ENCODE data around the gene NUP93.

The NUP93 gene

GRCh38 chr16:56722200-56722842 lies 7.6 kb upstream of the NUP93 start:
- CTCF ChIA-PET, result no interaction called here
- DNase-seq (ENCODE audit: extremely low spot score), result no peak
- TF ChIP-seq FOXM1 (IDR thresholded peaks at IDR 0.05; ENCODE audit: borderline replicate concordance) (no peak), ELF4 (IDR thresholded peaks at IDR 0.05) (no peak)
- POLR2A ChIA-PET, result no interaction called here

DNA sequence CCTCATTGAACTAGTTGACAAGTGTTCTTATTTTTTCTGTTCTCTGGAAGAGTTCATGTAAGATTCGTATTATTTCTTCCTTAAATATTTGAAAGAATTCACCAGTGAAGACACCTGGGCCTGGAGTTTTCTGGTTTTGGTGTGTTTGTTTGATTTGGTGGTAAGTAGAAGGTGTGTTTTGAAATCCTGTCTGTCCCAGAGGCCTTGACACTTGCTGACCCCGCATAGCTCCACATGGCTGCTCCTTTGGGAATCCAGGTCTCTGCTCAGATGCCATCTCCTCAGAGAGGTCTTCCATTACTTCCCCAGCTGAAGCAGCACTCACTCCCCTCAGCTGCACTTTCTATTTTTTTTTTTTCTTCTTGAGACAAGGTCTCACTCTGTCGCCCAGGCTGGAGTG lies 5.7 kb upstream of the NUP93 start:
- CTCF ChIA-PET, result no interaction called here
- no peak for DNase-seq (ENCODE audit: extremely low spot score)
- POLR2A ChIA-PET, result no interaction called here
- TF ChIP-seq HDGF (IDR thresholded peaks at IDR 0.05; ENCODE audit: borderline replicate concordance) (no peak), ARNT (IDR thresholded peaks at IDR 0.05) (no peak), LEF1 (IDR thresholded peaks at IDR 0.05; ENCODE audit: borderline replicate concordance) (no peak), TARDBP (IDR thresholded peaks at IDR 0.05) (no peak), ZNF384 (IDR thresholded peaks at IDR 0.05) (no peak), L3MBTL2 (conservative IDR thresholded peaks at IDR 0.05) (no peak), NFRKB (IDR thresholded peaks at IDR 0.05) (no peak)

DNA sequence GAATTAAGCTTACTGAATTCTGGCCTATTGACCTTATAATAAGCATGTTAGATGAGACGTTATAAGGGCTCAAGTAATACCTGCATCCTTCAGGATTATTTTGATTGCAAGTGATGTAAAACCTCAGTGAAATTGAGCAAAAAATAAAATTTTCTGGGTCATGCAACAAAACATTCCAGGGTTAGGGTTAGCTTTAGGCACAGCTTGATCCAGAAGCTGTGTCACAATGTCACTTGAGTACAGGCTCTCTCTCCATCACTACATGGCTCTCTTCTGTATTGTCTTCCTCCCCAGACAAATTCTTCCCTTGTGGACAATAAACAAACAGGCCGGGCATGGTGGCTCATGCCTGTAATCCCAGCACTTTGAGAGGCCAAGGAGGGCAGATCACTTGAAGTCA lies 3.6 kb upstream of the NUP93 start:
- ChIA-PET CTCF (no interaction called here), POLR2A (no interaction called here)
- no peak for DNase-seq (ENCODE audit: extremely low spot score)
- TF ChIP-seq L3MBTL2 (conservative IDR thresholded peaks at IDR 0.05), result no peak
- TF ChIP-seq ZNF384 (IDR thresholded peaks at IDR 0.05), result no peak
- TF ChIP-seq FOXK2 (IDR thresholded peaks at IDR 0.05), result no peak
- TF ChIP-seq NFRKB (IDR thresholded peaks at IDR 0.05), result no peak
- no peak for TF ChIP-seq HDGF (IDR thresholded peaks at IDR 0.05; ENCODE audit: borderline replicate concordance)
- TF ChIP-seq BHLHE40 (IDR thresholded peaks at IDR 0.05; ENCODE audit: borderline replicate concordance), result no peak
- TF ChIP-seq ELF4 (IDR thresholded peaks at IDR 0.05), result no peak
- no peak for TF ChIP-seq LEF1 (IDR thresholded peaks at IDR 0.05; ENCODE audit: borderline replicate concordance)
- no peak for TF ChIP-seq TARDBP (IDR thresholded peaks at IDR 0.05)
- TF ChIP-seq, protein P1, sequence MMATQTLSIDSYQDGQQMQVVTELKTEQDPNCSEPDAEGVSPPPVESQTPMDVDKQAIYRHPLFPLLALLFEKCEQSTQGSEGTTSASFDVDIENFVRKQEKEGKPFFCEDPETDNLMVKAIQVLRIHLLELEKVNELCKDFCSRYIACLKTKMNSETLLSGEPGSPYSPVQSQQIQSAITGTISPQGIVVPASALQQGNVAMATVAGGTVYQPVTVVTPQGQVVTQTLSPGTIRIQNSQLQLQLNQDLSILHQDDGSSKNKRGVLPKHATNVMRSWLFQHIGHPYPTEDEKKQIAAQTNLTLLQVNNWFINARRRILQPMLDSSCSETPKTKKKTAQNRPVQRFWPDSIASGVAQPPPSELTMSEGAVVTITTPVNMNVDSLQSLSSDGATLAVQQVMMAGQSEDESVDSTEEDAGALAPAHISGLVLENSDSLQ (IDR thresholded peaks at IDR 0.05), result no peak
- no peak for TF ChIP-seq FOXM1 (IDR thresholded peaks at IDR 0.05; ENCODE audit: borderline replicate concordance)
- TF ChIP-seq SUZ12 (IDR thresholded peaks at IDR 0.05), result no peak
- TF ChIP-seq FOXA1 (IDR thresholded peaks at IDR 0.05), result no peak
- TF ChIP-seq ARNT (IDR thresholded peaks at IDR 0.05), result no peak

- no peak for DNase-seq (ENCODE audit: extremely low spot score)
- TF ChIP-seq FOXM1 (IDR thresholded peaks at IDR 0.05; ENCODE audit: borderline replicate concordance) (no peak), L3MBTL2 (conservative IDR thresholded peaks at IDR 0.05) (no peak)
- ChIA-PET CTCF (no interaction called here), POLR2A (no interaction called here)
Observed at GRCh38 chr16:56726926-56727325, 3.0 kb upstream of the NUP93 start.

- ChIA-PET CTCF (interaction anchor here (0.6 to 0.7 kb wide), 2 partner anchors 11 to 109 kb away, joined by 4 to 5 read pairs; no protein-coding TSS in a partner anchor), POLR2A (interaction anchor here (2.1 to 2.5 kb wide), 2 partner anchors 9 to 15 kb away, joined by 7 to 8 read pairs; no protein-coding TSS in a partner anchor)
- TF ChIP-seq SUZ12 (IDR thresholded peaks at IDR 0.05) (no peak), L3MBTL2 (conservative IDR thresholded peaks at IDR 0.05) (no peak), LEF1 (IDR thresholded peaks at IDR 0.05; ENCODE audit: borderline replicate concordance) (no peak), HDGF (IDR thresholded peaks at IDR 0.05; ENCODE audit: borderline replicate concordance) (no peak), FOXK2 (IDR thresholded peaks at IDR 0.05) (no peak), CTBP1 (IDR thresholded peaks at IDR 0.05; ENCODE audit: borderline replicate concordance) (no peak), ELF4 (IDR thresholded peaks at IDR 0.05) (no peak)
- DNase-seq (ENCODE audit: extremely low spot score), result no peak
Observed at GRCh38 chr16:56728027-56728426, 1.9 kb upstream of the NUP93 start.

DNA sequence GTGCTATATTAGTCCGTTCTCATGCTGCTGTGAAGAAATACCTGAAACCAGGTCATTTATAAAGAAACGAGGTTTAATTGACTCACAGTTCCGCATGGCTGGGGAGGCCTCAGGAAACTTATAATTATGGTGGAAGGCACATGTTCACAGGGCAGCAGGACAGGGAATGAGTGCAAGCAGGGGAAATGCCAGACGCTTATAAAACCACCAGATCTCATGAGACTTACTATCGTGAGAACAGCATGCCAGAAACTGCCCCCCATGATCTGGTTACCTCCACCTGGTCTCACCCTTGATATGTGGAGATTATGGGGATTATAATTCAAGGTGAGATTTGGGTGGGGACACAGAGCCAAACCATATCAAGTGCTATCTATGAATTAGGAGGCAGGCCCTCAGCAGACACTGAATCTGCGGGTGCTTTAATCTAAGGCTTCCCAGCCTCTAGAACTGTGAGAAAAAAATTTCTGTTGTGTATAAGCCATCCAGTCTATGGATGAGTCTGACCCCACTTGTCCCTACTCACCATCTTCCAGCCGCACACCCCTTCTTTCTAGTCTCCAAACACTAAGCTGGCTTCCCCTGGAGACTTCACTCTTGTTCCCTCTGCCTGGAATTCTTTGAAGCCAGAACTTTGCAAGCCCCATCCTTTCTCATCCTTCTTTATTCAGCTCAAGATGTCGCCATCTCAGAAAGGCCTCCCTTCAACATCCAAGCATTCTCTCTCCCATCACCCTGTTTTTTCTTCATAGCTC lies 772 bp upstream of the NUP93 start:
- POLR2A ChIA-PET, result interaction anchor here (0.8 to 2.5 kb wide), 3 partner anchors 8 to 20 kb away, joined by 4 to 8 read pairs (median 7); no protein-coding TSS in a partner anchor
- CTCF ChIA-PET, result no interaction called here
- DNase-seq (ENCODE audit: extremely low spot score), result no peak

GRCh38 chr16:56732366-56732765 lies 2.4 kb downstream of the NUP93 start:
- TF ChIP-seq CTBP1 (IDR thresholded peaks at IDR 0.05; ENCODE audit: borderline replicate concordance) (no peak), LEF1 (IDR thresholded peaks at IDR 0.05; ENCODE audit: borderline replicate concordance) (no peak), FOXM1 (IDR thresholded peaks at IDR 0.05; ENCODE audit: borderline replicate concordance) (no peak), ELF4 (IDR thresholded peaks at IDR 0.05) (no peak), ZNF384 (IDR thresholded peaks at IDR 0.05) (no peak), SUZ12 (IDR thresholded peaks at IDR 0.05) (no peak), L3MBTL2 (conservative IDR thresholded peaks at IDR 0.05) (no peak), BHLHE40 (IDR thresholded peaks at IDR 0.05; ENCODE audit: borderline replicate concordance) (no peak)
- ChIA-PET POLR2A (no interaction called here), CTCF (no interaction called here)
- DNase-seq (ENCODE audit: extremely low spot score), result no peak

More for the DNA sequence above, 772 bp upstream of the NUP93 start:
- TF ChIP-seq L3MBTL2 (conservative IDR thresholded peaks at IDR 0.05), result peak; percentile 19; the same call in 1 of the 2 replicates
- TF ChIP-seq, protein P1 (IDR thresholded peaks at IDR 0.05), result no peak

Measured in HEK293T (cell line).